ENCODE data around the gene TBL3.

The TBL3 gene

GRCh38 chr16:2019921-2020831 lies 48.3 kb downstream of the TBL3 start:
- DNase-seq: no peak

DNA sequence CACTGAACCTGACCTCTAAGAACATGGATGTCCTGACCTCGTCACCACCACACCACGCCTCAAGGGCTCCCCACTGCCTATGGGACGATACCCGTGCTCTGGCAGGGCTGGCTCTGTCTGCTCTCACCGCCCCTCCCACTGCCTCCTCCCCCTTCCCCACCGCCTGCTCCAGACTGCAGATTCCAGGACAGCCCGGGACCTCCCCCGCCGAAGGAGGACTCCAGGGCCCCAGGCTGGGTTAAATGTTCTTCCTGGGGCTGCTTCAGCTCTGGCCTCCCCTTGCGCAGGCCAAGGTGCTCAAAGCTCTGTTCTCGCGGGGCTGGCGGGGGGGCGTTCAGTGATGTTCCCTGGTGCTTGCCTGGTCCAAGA lies 50.9 kb downstream of the TBL3 start:
- peak in 1 of 2 experiments; percentile 50 for DNase-seq

DNA sequence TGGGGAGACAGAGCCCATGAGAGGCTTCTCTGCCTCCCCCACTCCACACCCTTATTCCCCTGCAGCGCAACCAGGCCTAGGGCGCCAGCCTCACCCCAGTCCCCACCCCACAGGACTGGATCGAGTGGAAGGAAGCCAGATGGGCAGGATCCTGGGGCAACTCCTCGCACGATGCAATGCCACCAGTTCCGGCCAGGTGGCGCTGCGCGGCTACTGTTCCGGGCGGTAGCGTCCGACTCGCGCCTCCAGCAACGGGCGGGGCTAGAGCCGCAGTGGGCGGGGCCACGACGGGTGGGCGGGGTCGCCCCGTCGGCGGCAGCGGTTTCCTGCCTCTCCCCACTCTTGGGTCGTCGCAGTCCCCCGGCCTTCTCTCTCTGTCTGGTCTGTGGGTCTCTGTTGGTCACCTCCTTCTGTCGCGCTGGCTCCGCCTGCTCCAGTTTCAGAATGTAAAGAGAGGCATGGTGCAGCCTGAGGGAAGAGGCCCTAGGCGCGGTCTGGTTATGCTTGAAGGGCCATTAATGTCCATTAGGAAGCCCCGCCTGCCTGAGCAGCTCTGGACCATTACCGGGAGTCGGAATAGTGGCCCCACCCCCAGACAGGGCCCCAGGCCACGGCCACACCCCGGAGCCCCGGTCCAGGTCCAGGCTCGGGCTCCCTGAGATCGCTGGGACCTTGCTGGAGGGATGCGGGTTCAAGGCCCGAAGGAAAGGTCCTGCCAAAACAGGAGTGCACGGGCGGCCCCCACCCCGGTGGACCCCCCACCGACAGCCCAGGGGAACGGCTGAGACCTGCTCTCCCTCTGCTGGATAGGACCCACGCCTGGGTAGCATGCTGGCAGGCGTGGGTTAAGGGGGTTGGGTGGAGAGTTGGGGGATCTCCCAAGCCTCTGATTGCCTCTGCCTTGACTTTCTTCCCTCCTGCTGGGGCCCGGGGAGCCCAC lies 51.5 kb downstream of the TBL3 start:
- DNase-seq: peak; percentile 20 to 82

DNA sequence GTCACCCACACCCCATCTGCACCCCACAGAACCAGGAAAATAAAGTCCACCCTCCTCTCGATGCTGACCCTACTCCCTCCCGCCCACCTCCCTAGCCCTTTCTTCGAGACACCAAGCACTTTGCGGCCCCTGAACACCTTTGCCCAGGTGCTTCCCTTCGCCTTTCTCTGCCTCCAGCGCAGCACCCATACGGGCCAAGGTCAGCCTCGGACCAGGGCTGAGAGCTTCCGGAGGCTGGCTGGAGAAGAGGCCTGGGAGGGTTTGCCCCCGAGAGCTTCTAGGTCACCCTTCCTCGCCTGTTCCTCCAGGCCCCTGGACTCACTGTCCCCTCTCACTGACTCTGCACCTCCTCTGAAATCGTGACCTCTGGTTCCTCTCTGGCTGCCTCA lies 52.2 kb downstream of the TBL3 start:
- no peak for DNase-seq

- no peak for DNase-seq
Observed at GRCh38 chr16:2025251-2025650, 53.4 kb downstream of the TBL3 start.

DNA sequence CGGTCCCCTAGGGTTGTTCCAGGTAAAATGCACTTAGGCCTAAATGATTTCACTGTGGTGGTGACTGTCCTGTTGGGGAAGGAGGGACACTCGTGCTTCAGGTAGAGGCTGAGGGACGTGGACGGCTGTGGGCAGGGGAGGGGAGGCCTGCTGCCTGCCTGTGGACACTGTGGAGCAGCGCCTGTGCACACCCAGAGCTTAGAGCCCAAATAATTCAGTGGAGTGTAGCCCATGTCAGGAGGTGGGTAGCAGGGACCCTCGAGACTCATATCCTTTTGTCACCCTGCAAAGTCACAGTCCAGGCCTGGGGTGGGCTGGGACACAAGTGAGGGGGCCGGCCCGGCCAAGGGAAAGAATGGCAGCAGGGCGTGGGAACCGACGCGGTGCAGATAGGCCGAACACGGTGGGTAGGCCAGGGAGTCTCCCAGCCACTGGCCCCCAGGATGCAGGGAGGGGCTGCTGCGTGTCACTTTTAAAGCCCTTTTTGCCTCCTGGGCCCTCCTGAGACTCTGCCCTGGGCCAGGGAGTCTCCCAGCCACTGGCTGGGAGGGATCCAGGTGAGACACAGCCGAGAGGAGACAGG lies 54.1 kb downstream of the TBL3 start:
- no peak for DNase-seq

DNA sequence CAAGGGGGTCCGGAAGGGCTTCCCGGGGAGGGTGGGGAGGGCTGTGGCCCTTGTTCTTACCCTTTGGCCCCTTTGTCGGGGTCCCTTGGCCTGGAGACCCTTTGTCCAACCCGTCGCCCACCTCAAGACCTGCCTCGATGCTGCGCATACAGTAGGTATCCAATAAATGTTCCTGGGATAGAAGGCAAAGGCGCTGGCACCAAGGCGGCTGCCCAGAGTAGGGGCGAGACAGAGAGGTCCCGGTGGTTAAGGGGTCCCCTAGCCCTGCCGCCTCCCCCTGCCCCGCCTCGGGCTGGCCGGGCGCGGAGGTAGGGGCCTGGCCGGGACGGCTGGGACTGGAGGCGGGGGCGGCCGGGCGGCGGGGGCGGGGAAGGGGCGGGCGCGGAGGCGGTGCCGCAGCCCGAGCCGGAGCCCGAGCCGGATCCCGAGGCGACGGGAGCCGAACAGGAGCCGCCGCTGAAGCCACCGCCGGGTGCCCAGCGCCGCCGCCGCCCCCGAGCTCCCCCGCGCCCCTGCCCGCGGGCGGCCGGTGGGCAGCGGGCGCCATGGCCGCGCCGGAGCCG lies 54.7 kb downstream of the TBL3 start, which contains the start of gene NHERF2:
TSS of gene NHERF2 (plus strand) at position 442 of the 563 bp plus-strand sequence. CDS start at position 546, 104 bp downstream.
- DNase-seq: peak in 1 of 2 experiments; percentile 34

DNA sequence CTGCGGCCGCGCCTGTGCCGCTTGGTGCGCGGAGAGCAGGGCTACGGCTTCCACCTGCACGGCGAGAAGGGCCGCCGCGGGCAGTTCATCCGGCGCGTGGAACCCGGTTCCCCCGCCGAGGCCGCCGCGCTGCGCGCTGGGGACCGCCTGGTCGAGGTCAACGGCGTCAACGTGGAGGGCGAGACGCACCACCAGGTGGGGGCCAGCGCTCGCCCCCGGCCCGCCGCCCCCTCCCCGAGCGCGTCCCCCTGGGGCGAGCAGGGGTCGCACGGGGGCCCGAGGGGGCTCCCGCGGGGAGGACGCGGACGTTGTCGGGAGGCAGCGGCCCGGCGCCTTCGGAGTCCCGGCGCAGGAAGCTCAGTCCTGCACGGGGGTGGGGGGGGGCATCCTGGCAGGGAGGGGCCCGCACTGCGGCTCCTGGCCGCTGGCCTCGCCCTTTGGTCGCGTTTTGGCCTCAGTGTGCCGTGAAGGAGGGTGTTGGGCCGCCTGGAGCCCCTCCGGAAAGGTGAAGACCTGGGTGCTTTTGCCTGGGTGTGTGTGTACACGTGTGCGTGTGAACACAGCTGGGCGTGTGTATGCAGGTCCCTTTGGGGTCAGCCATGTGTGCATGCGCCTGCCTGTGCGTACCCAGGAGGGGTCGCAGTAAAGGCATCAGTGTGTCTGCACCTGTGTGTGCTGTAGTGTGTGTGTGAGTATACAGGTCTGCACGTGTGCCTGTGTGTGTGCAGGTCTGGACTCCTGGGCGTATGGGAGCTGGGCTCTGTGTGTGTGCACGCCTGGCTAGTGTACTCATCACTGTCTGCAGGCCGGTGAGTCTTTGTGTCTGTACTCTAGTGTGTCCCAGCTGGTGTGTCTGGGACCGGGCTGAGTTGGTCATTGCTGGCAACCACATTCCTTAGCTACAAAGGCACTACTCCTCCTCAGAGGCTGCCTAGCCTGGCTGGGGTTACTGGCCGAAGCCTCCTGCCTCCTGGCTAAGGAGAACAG lies 55.5 kb downstream of the TBL3 start:
- peak in 1 of 2 experiments; percentile 42 for DNase-seq

DNA sequence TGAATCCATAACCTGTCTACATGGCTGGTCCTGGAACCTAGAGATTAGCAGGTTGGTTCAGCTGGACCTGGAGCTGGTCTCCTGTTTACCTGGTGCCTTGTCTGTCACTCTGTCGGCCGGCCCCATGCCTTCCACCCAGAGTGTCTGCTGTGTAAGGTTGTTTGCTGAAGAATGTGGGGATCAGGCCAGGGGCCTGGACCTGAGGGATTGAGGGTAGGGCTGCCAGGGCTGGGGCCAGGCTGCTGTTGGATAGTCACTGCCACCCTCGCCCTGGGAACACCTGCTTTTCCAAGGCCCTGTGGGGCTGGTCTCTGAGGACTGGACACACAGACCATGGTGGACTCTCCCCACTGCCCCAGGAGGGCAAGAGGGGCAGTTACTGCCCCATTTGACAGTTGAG lies 56.3 kb downstream of the TBL3 start:
- no peak for DNase-seq

DNA sequence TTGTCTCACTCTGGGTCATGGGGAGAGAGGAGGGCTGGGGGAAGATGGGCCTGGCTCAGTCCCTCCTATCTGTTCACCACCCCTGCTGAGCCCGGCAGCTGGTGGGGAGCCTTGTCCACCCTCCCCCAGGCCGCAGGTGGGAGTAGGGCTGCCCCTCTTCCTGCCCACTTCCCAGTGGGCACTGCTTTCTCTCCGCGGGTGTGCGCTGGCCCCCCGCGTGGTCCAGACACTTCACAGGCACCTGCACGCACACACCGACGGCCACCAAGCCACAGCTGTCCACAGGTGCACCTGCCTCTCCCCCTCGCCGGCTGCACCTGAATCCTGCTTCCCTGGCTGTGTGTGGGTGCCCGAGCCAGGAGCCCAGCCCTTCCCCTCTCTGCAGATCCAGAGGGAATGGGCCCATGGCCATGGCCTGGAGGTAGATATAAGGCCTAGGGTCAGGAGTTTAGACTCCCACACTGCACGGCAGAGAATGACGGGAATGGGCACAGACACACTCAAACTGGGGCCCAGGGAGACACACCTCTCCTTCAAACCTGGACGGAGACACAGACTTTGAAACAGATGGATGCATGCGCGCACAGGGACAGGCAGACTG lies 56.9 kb downstream of the TBL3 start:
- no peak for DNase-seq

- no peak for DNase-seq
Observed at GRCh38 chr16:2029350-2029749, 57.5 kb downstream of the TBL3 start.

DNA sequence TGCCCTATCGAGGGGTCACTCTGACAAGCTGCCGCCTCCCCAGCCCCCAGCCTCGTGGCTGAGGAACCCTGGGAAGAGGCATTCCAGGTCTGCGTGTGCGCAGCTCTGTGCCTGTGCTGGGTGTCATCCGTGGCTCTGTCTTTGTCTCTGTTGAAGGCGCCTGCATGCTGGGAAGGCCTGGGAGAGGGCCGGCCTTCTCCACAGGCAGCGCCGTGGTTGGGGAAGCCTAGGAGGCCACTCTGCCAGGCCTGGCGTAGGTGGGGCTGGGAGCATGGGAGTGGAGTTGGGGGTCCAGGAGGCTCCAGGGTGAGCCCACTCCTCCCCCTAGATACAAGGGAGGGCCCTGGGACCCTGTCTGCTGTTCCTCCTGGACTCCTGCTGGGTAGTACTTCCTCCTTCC lies 58.2 kb downstream of the TBL3 start:
- DNase-seq: no peak

- DNase-seq: no peak
Observed at GRCh38 chr16:2031081-2031577, 59.3 kb downstream of the TBL3 start.
